ENCODE measurements around the gene MEP1A. TPM values are rescaled to one million over a fixed set of nuclear protein-coding genes. Genes with fewer than 3 reads are reported as not detected.

MEP1A gene
- total and polyA plus RNA-seq, 2 of the 4 experiments (the other 2 are of a cell fraction), result not detected

GRCh38 chr6:46790355-46790874 lies 2.8 kb upstream of the MEP1A start:
- Histone ChIP-seq H3K23ac (ENCODE audit: low read depth, low read length) (no peak overlapping the region), H3K14ac (replicated peaks; ENCODE audit: low read depth, low read length) (no peak overlapping the region), H2BK120ac (ENCODE audit: low read depth, low read length) (no peak overlapping the region), H3K9me3 (ENCODE audit: control insufficient read depth, insufficient read depth, low read length) (no peaks in the 10 kb centered on the region), H3K27ac (ENCODE audit: insufficient read depth, low read length) (no peak overlapping the region), H2AK9ac (replicated peaks; ENCODE audit: low read depth, low read length, poor library complexity) (no peak overlapping the region), H3K36me3 (ENCODE audit: control insufficient read depth, insufficient read depth, low read length) (no peaks in the 10 kb centered on the region), H3K18ac (ENCODE audit: low read depth, low read length) (no peak overlapping the region), H3K4me3 (ENCODE audit: insufficient read depth, low read depth, low read length) (no peak overlapping the region), H2BK15ac (ENCODE audit: low read depth, low read length) (no peak overlapping the region), H3K4me1 (ENCODE audit: control insufficient read depth, insufficient read depth, low read length) (no peaks in the 10 kb centered on the region), H4K8ac (ENCODE audit: low read depth in 2 of 2, low read length in 2 of 2) (no peak overlapping the region), H4K5ac (ENCODE audit: low read depth, low read length) (no peak overlapping the region), H3K56ac (ENCODE audit: extremely low read depth, insufficient read depth, low read length) (no peak overlapping the region), H3K4ac (ENCODE audit: low read depth, low read length) (no peak overlapping the region), H3K9ac (ENCODE audit: low read depth, low read length) (no peak overlapping the region), H4K91ac (ENCODE audit: insufficient read depth, low read depth, low read length) (no peak overlapping the region), H3K4me2 (ENCODE audit: low read depth, low read length) (no peak overlapping the region), H2BK20ac (ENCODE audit: low read depth, low read length) (no peak overlapping the region), H4K20me1 (ENCODE audit: insufficient read depth, low read length) (no peaks in the 10 kb centered on the region), H3K9me1 (ENCODE audit: insufficient read depth, low read length) (no peaks in the 10 kb centered on the region), H3K79me1 (ENCODE audit: low read depth in 1 of 2, low read length in 2 of 2) (no peaks in the 10 kb centered on the region), H2AFZ (replicated peaks; ENCODE audit: low read length, poor library complexity) (no peak overlapping the region), H3K27me3 (ENCODE audit: control insufficient read depth, insufficient read depth, low read length) (no peaks in the 10 kb centered on the region), H2BK5ac (ENCODE audit: low read depth, low read length, poor library complexity, severe bottlenecking) (no peak overlapping the region), H2AK5ac (ENCODE audit: low read depth, low read length) (no peak overlapping the region)
- ChIA-PET CTCF (no interaction called here), POLR2A (ENCODE audit: unreplicated experiment) (no interaction called here)
- no TSS peak for BruUV-seq (replicated peaks)
- dilution Hi-C loops (cut with HindIII; ENCODE audit: low sequenced_read_pairs, unreplicated experiment), result no loop called here
- TF ChIP-seq CTCF (conservative IDR thresholded peaks at IDR 0.05; ENCODE audit: low read depth, low read length) (no peak), SMC3 (IDR thresholded peaks at IDR 0.05; ENCODE audit: low read depth, low read length) (no peak), RCOR1 (IDR thresholded peaks at IDR 0.05; ENCODE audit: insufficient replicate concordance, low read length) (no peak)
- intact Hi-C loops (cut with micrococcal nuclease), result no loop called here
- ATAC-seq (ENCODE audit: low read depth) (no peak), DNase-seq (no peak)
- in situ Hi-C loops (cut with MboI; ENCODE audit: low sequenced_read_pairs), result loop anchor here (25.0 kb wide), 1 partner anchor 378 kb away; no protein-coding TSS in a partner anchor

All from IMR-90 (cell line).